GM18870 (cell line): Measurements from ENCODE around the gene AMZ2.

ENCODE experiments used
- ATAC-seq: cut with Tn5 transposase; IDR thresholded peaks from one replicate; pipeline ENCODE4 v1.9.1; 2021; ENCODE audit warnings: moderate library complexity; ENCODE audit not compliant: unreplicated experiment

The AMZ2 gene

GRCh38 chr17:68290268-68290954 lies 42.6 kb downstream of the AMZ2 start:
- no peak for ATAC-seq

GRCh38 chr17:68290955-68291835 lies 43.4 kb downstream of the AMZ2 start, which contains the start of the genes ARSG and SLC16A6:
Gene ARSG, plus strand, starts transcription at chr17:68291495. Its CDS starts 15,999 bp downstream, at chr17:68307494.
Gene SLC16A6, minus strand, starts transcription at chr17:68291127. Its CDS starts 12,807 bp downstream, at chr17:68278320.
- ATAC-seq = peak; percentile 30

- peak; percentile 44 for ATAC-seq
These were observed 44.2 kb downstream of the AMZ2 start for GRCh38 chr17:68291836-68292688.

GRCh38 chr17:68292689-68293040 lies 44.8 kb downstream of the AMZ2 start:
- ATAC-seq = no peak

- ATAC-seq = no peak
These were observed 45.8 kb downstream of the AMZ2 start for GRCh38 chr17:68293490-68294195.

- ATAC-seq = no peak
These were observed 46.3 kb downstream of the AMZ2 start for GRCh38 chr17:68294196-68294555.

GRCh38 chr17:68294617-68295016 lies 46.8 kb downstream of the AMZ2 start:
- no peak for ATAC-seq

- no peak for ATAC-seq
These were observed 47.2 kb downstream of the AMZ2 start for GRCh38 chr17:68295086-68295485.

- no peak for ATAC-seq
These were observed 48.7 kb downstream of the AMZ2 start for GRCh38 chr17:68296217-68297191.

GRCh38 chr17:68297195-68297594 lies 49.4 kb downstream of the AMZ2 start:
- no peak for ATAC-seq

- no peak for ATAC-seq
These were observed 50.8 kb downstream of the AMZ2 start for GRCh38 chr17:68298601-68299000.

GRCh38 chr17:68299817-68300216 lies 52.0 kb downstream of the AMZ2 start:
- ATAC-seq = no peak

- no peak for ATAC-seq
These were observed 53.7 kb downstream of the AMZ2 start for GRCh38 chr17:68301438-68301959.

GRCh38 chr17:68302066-68302564 lies 54.3 kb downstream of the AMZ2 start:
- ATAC-seq = no peak

GRCh38 chr17:68302666-68303065 lies 54.8 kb downstream of the AMZ2 start:
- no peak for ATAC-seq

- no peak for ATAC-seq
These were observed 56.9 kb downstream of the AMZ2 start for GRCh38 chr17:68304706-68305105.

- ATAC-seq = no peak
These were observed 57.3 kb downstream of the AMZ2 start for GRCh38 chr17:68305142-68305541.
